ENCODE measurements around the gene TLR1.
"Not testable (repeated sequence)": the region's sequence is repeated elsewhere in the genome, so short reads cannot be mapped to it uniquely, and the experiment has no call there.

- TF ChIP-seq CTCF (IDR thresholded peaks at IDR 0.05; ENCODE audit: borderline replicate concordance, extremely low read depth, low read length, poor library complexity, severe bottlenecking); EZH2 (IDR thresholded peaks at IDR 0.05; ENCODE audit: borderline replicate concordance, low read depth, low read length, severe bottlenecking): not testable (repeated sequence)
These were observed 34.3 kb downstream of the TLR1 start for GRCh38 chr4:38770281-38770680.

Measured in DND-41 (cell line).